OCI-LY7 (cell line): Measurements from ENCODE around the gene B4GALNT2. TPM values are rescaled to one million over a fixed set of nuclear protein-coding genes. Genes with fewer than 3 reads are reported as not detected.

Source experiments
- BruUV-seq: library from RNA; stranded (reverse); fragments of 400-500 nt; replicated peaks from 2 replicates; lab custom pipeline; 2021; lab: Mats Ljungman, UMichigan
- CTCF ChIA-PET: fragments of 300-600 bp; sonication (Branson Sonifier 250); formaldehyde crosslinking; loops from one replicate; lab custom pipeline; 2022; ENCODE audit warnings: antibody characterized with exemption; ENCODE audit not compliant: unreplicated experiment; lab: Charles Lee
- POLR2A ChIA-PET: fragments of 300-600 bp; sonication (Branson Sonifier 250); formaldehyde crosslinking; loops from one replicate; lab custom pipeline; 2022; ENCODE audit warnings: antibody characterized with exemption; lab: Charles Lee
- DNase-seq: peaks from one replicate; pipeline ENCODE4 v3.0.0-alpha.2; 2015; ENCODE audit warnings: low spot score
- H2AFZ ChIP-seq: fragments of 200-600 bp; sonication (generic), shearing (Covaris generic); 2 replicates; pipeline ENCODE4 v1.6.1; 2014; ENCODE audit warnings: mild to moderate bottlenecking, antibody characterized with exemption, low read length, moderate library complexity
- H3K27ac ChIP-seq: fragments of 200-600 bp; sonication (generic); 2 replicates; pipeline ENCODE4 v1.5.1; 2014; ENCODE audit warnings: mixed run types, low read depth, mild to moderate bottlenecking, moderate library complexity, low read length, inconsistent platforms; ENCODE audit not compliant: poor library complexity, severe bottlenecking
- H3K36me3 ChIP-seq: fragments of 200-600 bp; sonication (generic); 2 replicates; pipeline ENCODE4 v1.6.1; 2014; ENCODE audit warnings: mild to moderate bottlenecking, antibody characterized with exemption, low read length, moderate library complexity, mixed read lengths; ENCODE audit not compliant: insufficient read depth
- H3K4me1 ChIP-seq: fragments of 200-600 bp; sonication (generic); 2 replicates; pipeline ENCODE4 v1.5.1; 2014; ENCODE audit warnings: mild to moderate bottlenecking, low read length; ENCODE audit not compliant: insufficient read depth, poor library complexity, severe bottlenecking
- H3K4me2 ChIP-seq: fragments of 200-600 bp; sonication (generic); 2 replicates; pipeline ENCODE4 v1.6.1; 2014; ENCODE audit warnings: mild to moderate bottlenecking, low read length
- H3K4me3 ChIP-seq: fragments of 200-600 bp; sonication (generic); 2 replicates; pipeline ENCODE4 v1.5.1; 2014; ENCODE audit warnings: mild to moderate bottlenecking, low read depth, low read length; ENCODE audit not compliant: poor library complexity, severe bottlenecking
- H3K79me2 ChIP-seq: fragments of 200-600 bp; sonication (generic); 2 replicates; pipeline ENCODE4 v1.6.1; 2016; ENCODE audit warnings: low read depth, mild to moderate bottlenecking, low read length, moderate library complexity, mixed read lengths; ENCODE audit not compliant: insufficient read depth
- H3K9me2 ChIP-seq: fragments of 200-600 bp; sonication (generic); 2 replicates; pipeline ENCODE4 v1.6.1; 2016; ENCODE audit warnings: mild to moderate bottlenecking, low read length, mixed read lengths; ENCODE audit not compliant: insufficient read depth
- H3K9me3 ChIP-seq: fragments of 200-600 bp; sonication (generic); 2 replicates; pipeline ENCODE4 v1.6.1; 2014; ENCODE audit warnings: mild to moderate bottlenecking, mixed run types, low read length, mixed read lengths
- H4K20me1 ChIP-seq: fragments of 200-600 bp; sonication (generic); 2 replicates; pipeline ENCODE4 v1.6.1; 2014; ENCODE audit warnings: mild to moderate bottlenecking, antibody characterized with exemption, low read length, moderate library complexity, mixed read lengths; ENCODE audit not compliant: insufficient read depth
- EZH2phosphoT487 ChIP-seq: fragments of 200-600 bp; sonication (generic); IDR thresholded peaks from 2 replicates; pipeline ENCODE4 v1.6.1; 2018; ENCODE audit warnings: low read depth, borderline replicate concordance, mild to moderate bottlenecking, mixed run types, antibody characterized with exemption, low read length, moderate library complexity, mixed read lengths
- intact Hi-C: fragments of 100-400 bp; cut with micrococcal nuclease; formaldehyde crosslinking; loops from one replicate; pipeline ENCODE4 v1.10.0; 2022; ENCODE audit not compliant: unreplicated experiment
- total RNA-seq, 2 experiments: library from RNA; depleted of rRNA in 1 of 2; stranded (reverse); fragments of >200 nt in 1 of 2; shearing (Covaris generic) in 1 of 2; gene quantifications; 2 replicates each; pipeline ENCODE4 v1.2.3, GENCODE V29; 2014 to 2022
- TF ChIP-seq, protein P1 (sequence below): fragments of 200-600 bp; sonication (generic); conservative IDR thresholded peaks from 2 replicates; pipeline ENCODE4 v1.5.1; 2014; ENCODE audit warnings: mild to moderate bottlenecking, antibody characterized with exemption, low read length, moderate library complexity, mixed read lengths

B4GALNT2 gene
- total RNA-seq, 2 experiments from 2014 or later: not detected

GRCh38 chr17:49194297-49194607, 61.7 kb downstream of the B4GALNT2 start:
- peak overlapping the region; percentile 86 for H3K4me2 ChIP-seq
- BruUV-seq: no TSS peak
- POLR2A ChIA-PET: interaction anchor here (0.6 to 4.7 kb wide), 4 partner anchors 8 to 57 kb away, joined by 3 to 45 read pairs (median 4); partner anchors contain the start of genes ABI3 and GNGT2
- CTCF ChIA-PET: no interaction called here
- H2AFZ ChIP-seq: peak overlapping the region; percentile 85; the same call in 1 of the 2 replicates
- peak overlapping the region; percentile 78 for H3K4me3 ChIP-seq
- TF ChIP-seq EZH2phosphoT487: no peak
- TF ChIP-seq, protein P1, sequence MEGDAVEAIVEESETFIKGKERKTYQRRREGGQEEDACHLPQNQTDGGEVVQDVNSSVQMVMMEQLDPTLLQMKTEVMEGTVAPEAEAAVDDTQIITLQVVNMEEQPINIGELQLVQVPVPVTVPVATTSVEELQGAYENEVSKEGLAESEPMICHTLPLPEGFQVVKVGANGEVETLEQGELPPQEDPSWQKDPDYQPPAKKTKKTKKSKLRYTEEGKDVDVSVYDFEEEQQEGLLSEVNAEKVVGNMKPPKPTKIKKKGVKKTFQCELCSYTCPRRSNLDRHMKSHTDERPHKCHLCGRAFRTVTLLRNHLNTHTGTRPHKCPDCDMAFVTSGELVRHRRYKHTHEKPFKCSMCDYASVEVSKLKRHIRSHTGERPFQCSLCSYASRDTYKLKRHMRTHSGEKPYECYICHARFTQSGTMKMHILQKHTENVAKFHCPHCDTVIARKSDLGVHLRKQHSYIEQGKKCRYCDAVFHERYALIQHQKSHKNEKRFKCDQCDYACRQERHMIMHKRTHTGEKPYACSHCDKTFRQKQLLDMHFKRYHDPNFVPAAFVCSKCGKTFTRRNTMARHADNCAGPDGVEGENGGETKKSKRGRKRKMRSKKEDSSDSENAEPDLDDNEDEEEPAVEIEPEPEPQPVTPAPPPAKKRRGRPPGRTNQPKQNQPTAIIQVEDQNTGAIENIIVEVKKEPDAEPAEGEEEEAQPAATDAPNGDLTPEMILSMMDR: no peak
- H4K20me1 ChIP-seq: no peaks in the 10 kb centered on the region
- H3K36me3 ChIP-seq: no peaks in the 10 kb centered on the region
- peak overlapping the region; percentile 96 for H3K27ac ChIP-seq
- H3K9me2 ChIP-seq: no peaks in the 10 kb centered on the region
- no peaks in the 10 kb centered on the region for H3K79me2 ChIP-seq
- H3K4me1 ChIP-seq: peaks cover 33% of the 10 kb centered on the region
- DNase-seq: no peak
- H3K9me3 ChIP-seq: no peaks in the 10 kb centered on the region
- intact Hi-C loops: no loop called here

GRCh38 chr17:49195751-49196150, 63.2 kb downstream of the B4GALNT2 start:
- no peak overlapping the region for H3K27ac ChIP-seq
- DNase-seq: no peak
- TF ChIP-seq, protein P1: no peak
- TF ChIP-seq EZH2phosphoT487: no peak
- H3K9me2 ChIP-seq: no peaks in the 10 kb centered on the region
- no peaks in the 10 kb centered on the region for H3K36me3 ChIP-seq
- no peaks in the 10 kb centered on the region for H3K9me3 ChIP-seq
- no TSS peak for BruUV-seq
- intact Hi-C loops: no loop called here
- peaks cover 27% of the 10 kb centered on the region for H3K4me1 ChIP-seq
- no peaks in the 10 kb centered on the region for H4K20me1 ChIP-seq
- no peak overlapping the region for H3K4me3 ChIP-seq
- POLR2A ChIA-PET: interaction anchor here (4.7 kb wide), 1 partner anchor 18 kb away, joined by 45 read pairs; the partner anchor contains the start of genes ABI3 and GNGT2
- no peak overlapping the region for H2AFZ ChIP-seq
- CTCF ChIA-PET: no interaction called here
- no peaks in the 10 kb centered on the region for H3K79me2 ChIP-seq
- no peak overlapping the region for H3K4me2 ChIP-seq

DNA sequence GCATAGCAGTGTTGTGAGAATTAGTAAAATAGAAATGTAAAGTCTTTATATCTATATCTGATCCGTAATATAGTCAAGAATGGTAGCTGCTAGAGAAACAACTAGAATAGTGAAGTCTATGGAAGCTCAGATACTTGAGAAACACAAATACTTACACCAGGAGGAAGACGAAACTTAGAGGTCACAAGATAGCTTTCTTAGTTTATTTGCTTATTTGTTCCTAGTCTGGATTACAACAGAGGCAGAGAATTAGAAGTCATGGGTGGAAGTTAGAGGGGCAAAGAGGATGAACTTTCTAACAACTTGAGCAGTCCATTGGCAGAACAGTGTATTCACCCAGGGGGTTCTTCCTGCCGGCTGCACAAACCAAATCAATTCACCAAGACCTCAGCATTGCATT, 64.0 kb downstream of the B4GALNT2 start:
- TF ChIP-seq EZH2phosphoT487: no peak
- TF ChIP-seq, protein P1: no peak
- no peaks in the 10 kb centered on the region for H3K36me3 ChIP-seq
- H3K4me1 ChIP-seq: peaks cover 20% of the 10 kb centered on the region
- no peaks in the 10 kb centered on the region for H3K9me2 ChIP-seq
- no peak overlapping the region for H3K27ac ChIP-seq
- H3K79me2 ChIP-seq: no peaks in the 10 kb centered on the region
- H3K4me3 ChIP-seq: no peak overlapping the region
- ChIA-PET CTCF (interaction anchor here (0.6 kb wide), 1 partner anchor 17 kb away, joined by 3 read pairs; no protein-coding TSS in a partner anchor), POLR2A (no interaction called here)
- intact Hi-C loops: no loop called here
- no TSS peak for BruUV-seq
- no peaks in the 10 kb centered on the region for H3K9me3 ChIP-seq
- no peaks in the 10 kb centered on the region for H4K20me1 ChIP-seq
- no peak overlapping the region for H3K4me2 ChIP-seq
- DNase-seq: no peak
- H2AFZ ChIP-seq: no peak overlapping the region
